ENCODE results near the gene ZNF326. TPM values are rescaled to one million over a fixed set of nuclear protein-coding genes. Genes with fewer than 3 reads are reported as not detected.

Gene ZNF326
- total and polyA plus RNA-seq, 2 of the 8 experiments (the other 6 are each of a cell fraction or from before 2014, with no cell fraction given): 12.2 to 30.6 TPM

- H3K4me3 ChIP-seq (ENCODE audit: extremely low read depth in 1 of 4, insufficient read depth in 2 of 4, low read depth in 3 of 4, low read length in 4 of 4): no peak overlapping the region
- no peaks in the 10 kb centered on the region for H3K27me3 ChIP-seq (replicated peaks in 1 of 4; ENCODE audit: control insufficient read depth in 3 of 4, extremely low read depth in 1 of 4, insufficient read depth in 3 of 4, low read length in 3 of 4)
- H2BK20ac ChIP-seq (ENCODE audit: low read length): no peak overlapping the region
- no peak overlapping the region for H2BK15ac ChIP-seq (ENCODE audit: low read length)
- no peak overlapping the region for H3K56ac ChIP-seq (replicated peaks; ENCODE audit: insufficient read length, low read depth, low read length)
- H4K8ac ChIP-seq (ENCODE audit: extremely low read depth, insufficient read depth, low read length): no peak overlapping the region
- no peak overlapping the region for H2BK5ac ChIP-seq (ENCODE audit: low read depth, low read length)
- peaks cover 9 to 16% of the 10 kb centered on the region in 2 experiments for H4K20me1 ChIP-seq (replicated peaks in 1 of 2; ENCODE audit: control insufficient read depth in 1 of 2, insufficient read depth in 2 of 2, low read length in 2 of 2)
- H3K9me3 ChIP-seq (ENCODE audit: insufficient read depth in 2 of 2, low read depth in 1 of 2, low read length in 1 of 2): no peaks in the 10 kb centered on the region
- H3K27ac ChIP-seq (ENCODE audit: low read depth, low read length): no peak overlapping the region
- peaks cover 0 to 12% (median 0%) of the 10 kb centered on the region in 4 experiments; a peak in 1 of 8 replicates for H3K36me3 ChIP-seq (ENCODE audit: control insufficient read depth in 2 of 4, insufficient read depth in 4 of 4, low read length in 3 of 4)
- H3K23ac ChIP-seq (ENCODE audit: insufficient read length): no peak overlapping the region
- FAIRE-seq (no peak), DNase-seq (ENCODE audit: low read depth in 1 of 2, low spot score in 2 of 2) (no peak)
- no peak overlapping the region for H3K18ac ChIP-seq (ENCODE audit: extremely low read depth, low read length)
- H3K4me2 ChIP-seq (ENCODE audit: insufficient read depth in 1 of 2, low read depth in 2 of 2, low read length in 2 of 2): 0 out of 4 replicates have a peak overlapping the region, but pooled peaks of 1 of the 2 experiments have one; percentile 3
- ChIA-PET CTCF (ENCODE audit: partially characterized antibody) (no interaction called here), POLR2A (ENCODE audit: partially characterized antibody) (no interaction called here)
- no peaks in the 10 kb centered on the region for H3K79me1 ChIP-seq (ENCODE audit: low read depth, low read length)
- H3K14ac ChIP-seq (ENCODE audit: insufficient read length): no peak overlapping the region
- no peak overlapping the region for H2BK120ac ChIP-seq (replicated peaks; ENCODE audit: low read depth, low read length)
- H2BK12ac ChIP-seq (ENCODE audit: low read depth, low read length): no peak overlapping the region
- H4K5ac ChIP-seq (ENCODE audit: insufficient read length, low read depth, low read length): no peak overlapping the region
- H3K79me2 ChIP-seq (ENCODE audit: control insufficient read depth in 1 of 2, insufficient read depth in 2 of 2, low read length in 2 of 2): peaks cover 20 to 91% of the 10 kb centered on the region in 2 experiments
- H3K4me1 ChIP-seq (replicated peaks in 1 of 4; ENCODE audit: control insufficient read depth in 3 of 4, insufficient read depth in 4 of 4, low read length in 3 of 4): peaks cover 0 to 3% (median 1%) of the 10 kb centered on the region in 4 experiments; a peak in 3 of 7 replicates
- H2AFZ ChIP-seq (ENCODE audit: low read length): no peak overlapping the region
- H3K4ac ChIP-seq (replicated peaks; ENCODE audit: insufficient read length, low read depth, low read length): no peak overlapping the region
- H3K23me2 ChIP-seq (ENCODE audit: low read depth, low read length): peaks cover 2% of the 10 kb centered on the region; the same call in 1 of the 2 replicates
- H3K9ac ChIP-seq (replicated peaks in 1 of 4; ENCODE audit: extremely low read depth in 1 of 4, low read depth in 3 of 4, low read length in 3 of 4): no peak overlapping the region
- no peak overlapping the region for H4K91ac ChIP-seq (replicated peaks; ENCODE audit: insufficient read length, low read length)
- no peak overlapping the region for H2AK5ac ChIP-seq (ENCODE audit: low read depth, low read length)
- TF ChIP-seq POLR2AphosphoS5 (IDR thresholded peaks at IDR 0.05; ENCODE audit: low read depth, low read length) (no peak), EGR1 (IDR thresholded peaks at IDR 0.05; ENCODE audit: borderline replicate concordance, low read depth, low read length) (no peak), SIRT6 (IDR thresholded peaks at IDR 0.05; ENCODE audit: low read length) (no peak), ATF2 (IDR thresholded peaks at IDR 0.05; ENCODE audit: low read length) (no peak), RXRA (IDR thresholded peaks at IDR 0.05; ENCODE audit: insufficient read depth, low read depth, low read length) (no peak), TAF7 (optimal IDR thresholded peaks at IDR 0.05; ENCODE audit: borderline replicate concordance, low read depth, low read length) (no peak), RAD21 (IDR thresholded peaks at IDR 0.05 in 1 of 2, conservative IDR thresholded peaks at IDR 0.05 in 1 of 2; ENCODE audit: low read depth in 2 of 2, low read length in 2 of 2) (no peak), MAX (IDR thresholded peaks at IDR 0.05) (no peak), EP300 (IDR thresholded peaks at IDR 0.05; ENCODE audit: borderline replicate concordance in 1 of 2, low read depth in 2 of 2, low read length in 2 of 2) (no peak), ASH2L (IDR thresholded peaks at IDR 0.05; ENCODE audit: low read length) (no peak)
Measured at GRCh38 chr1:89999208-89999607, 4.3 kb downstream of the ZNF326 start.

Measured in H1 (cell line).